Fibroblast of skin of left biceps (primary cell): ENCODE measurements around the gene DLG1.

Experiments used
- DNase-seq, 2 experiments: peaks; one replicate each; pipeline ENCODE4 v3.0.0-alpha.2; 2013; ENCODE audit warnings: low read depth in 2 of 2

Gene DLG1

DNA sequence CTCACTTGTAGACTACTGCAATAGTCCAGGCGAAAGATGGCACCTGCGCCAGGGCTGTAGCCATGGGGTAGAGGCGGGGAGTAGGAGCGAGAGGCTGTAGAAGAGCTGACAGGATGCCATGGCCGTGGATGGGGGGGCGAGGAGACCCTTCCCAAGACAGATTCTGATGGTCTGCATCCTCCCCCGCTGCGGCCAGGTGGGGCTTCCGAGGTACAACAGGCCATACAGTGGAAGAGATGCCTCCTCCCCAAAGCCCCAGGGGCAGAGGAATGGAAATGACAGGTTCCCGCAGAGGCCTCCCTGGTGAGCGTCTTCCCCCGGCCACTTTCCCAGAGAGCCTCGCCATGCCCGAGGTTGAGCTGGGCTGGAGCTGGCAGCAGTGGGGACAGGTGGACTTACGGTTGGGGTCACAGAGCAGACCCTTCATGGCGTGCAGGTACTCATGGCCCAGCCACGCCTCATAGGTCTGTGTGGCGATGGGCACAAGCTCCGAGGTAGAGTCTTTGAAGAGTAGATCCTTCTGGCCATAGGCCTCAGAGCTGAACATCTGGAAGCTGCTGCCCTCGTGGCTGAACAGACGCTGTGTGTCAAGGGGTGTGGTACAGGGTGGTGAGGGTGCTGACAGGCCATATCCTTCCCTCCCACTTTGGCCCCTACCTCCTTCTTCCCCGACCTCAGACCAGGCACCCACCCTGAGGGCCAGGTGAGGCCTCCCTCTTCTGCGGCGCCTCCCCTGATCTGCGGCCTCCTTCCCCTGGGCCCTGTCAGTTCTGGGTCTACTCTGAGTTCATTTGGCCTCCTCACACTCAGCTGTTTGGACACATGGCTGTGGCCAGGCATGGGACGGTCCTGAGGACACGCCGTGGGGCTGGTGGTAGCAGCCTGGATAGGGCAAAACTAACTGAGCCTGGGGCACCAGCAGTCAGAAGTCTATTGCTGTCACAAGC, 282.3 kb downstream of the DLG1 start:
- DNase-seq: no peak

DNA sequence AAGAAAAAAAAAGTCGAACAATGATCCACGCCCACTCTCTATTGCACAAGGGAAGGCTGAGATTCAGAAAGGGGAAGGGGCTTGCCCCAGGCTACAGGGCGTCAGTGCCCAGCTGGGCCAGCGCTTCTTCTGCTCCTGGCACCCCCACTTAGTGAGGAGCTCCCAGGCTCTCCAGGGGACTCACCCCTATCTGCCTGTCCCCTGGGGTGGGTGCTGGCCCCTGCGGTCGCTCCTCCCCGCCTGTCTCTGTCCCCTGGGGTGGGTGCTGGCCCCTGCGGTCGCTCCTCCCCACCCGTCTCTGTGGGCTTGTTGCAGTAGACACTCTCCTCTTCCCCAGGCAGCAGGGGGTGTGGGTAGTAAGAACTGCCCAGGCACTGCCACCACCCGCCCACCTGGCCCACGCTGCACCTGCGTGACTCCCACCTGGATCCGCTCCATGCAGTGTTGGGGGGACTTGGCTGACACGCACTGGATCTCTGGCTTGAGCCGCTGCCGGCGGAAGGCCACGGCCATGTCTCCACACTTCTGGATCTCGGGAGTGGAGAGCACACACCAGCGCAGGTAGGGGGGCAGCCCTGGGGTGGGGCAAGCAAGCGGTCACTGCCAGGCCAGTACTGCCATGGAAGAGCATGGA, 283.4 kb downstream of the DLG1 start:
- no peak for DNase-seq

- DNase-seq: no peak
Observed at GRCh38 chr3:197014024-197014423, 284.4 kb downstream of the DLG1 start.

DNA sequence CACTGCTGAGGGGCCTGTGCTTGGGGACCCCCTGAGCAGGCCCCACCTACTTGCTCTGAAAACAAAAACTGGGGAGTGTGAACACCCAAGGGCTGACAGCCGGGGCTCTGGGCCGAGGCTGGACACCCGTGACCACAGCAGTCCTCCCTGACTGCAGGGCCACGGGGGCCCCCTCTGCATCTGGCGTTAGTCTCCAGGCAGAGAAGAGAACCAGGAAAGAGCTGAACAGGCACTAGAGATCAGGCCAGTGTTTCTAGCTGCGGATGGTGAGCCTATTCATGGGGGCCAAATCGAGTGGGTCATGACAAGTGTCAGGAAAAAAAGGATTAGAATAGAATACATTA, 285.9 kb downstream of the DLG1 start:
- no peak for DNase-seq

- DNase-seq: no peak
Observed at GRCh38 chr3:197011780-197012539, 286.5 kb downstream of the DLG1 start.

GRCh38 chr3:197010556-197011351, 287.7 kb downstream of the DLG1 start:
- no peak for DNase-seq

DNA sequence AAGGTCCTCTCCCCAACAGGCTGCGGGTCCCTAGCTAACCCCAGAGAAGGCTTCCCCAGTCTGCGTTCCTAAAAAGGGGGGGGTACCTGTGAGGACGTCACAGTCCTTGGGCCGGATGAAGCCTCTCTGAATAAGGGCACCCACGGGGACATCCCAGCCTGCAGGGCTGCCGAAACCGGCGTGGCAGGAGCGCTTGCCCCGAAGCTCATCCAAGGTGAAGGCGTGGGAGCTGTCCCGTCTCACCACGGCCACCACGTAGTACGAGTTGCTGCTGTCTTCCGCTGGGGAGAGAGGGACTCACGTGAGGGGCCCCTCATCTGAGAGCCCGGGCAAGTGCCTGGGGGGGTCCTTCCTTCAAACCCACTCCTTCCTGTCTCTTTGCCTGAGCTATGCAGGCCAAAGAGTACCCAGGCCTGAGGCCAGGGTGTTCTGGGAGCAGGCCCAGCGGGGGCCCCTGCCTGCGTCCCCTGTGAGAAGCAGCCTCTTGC, 288.8 kb downstream of the DLG1 start:
- no peak for DNase-seq

DNA sequence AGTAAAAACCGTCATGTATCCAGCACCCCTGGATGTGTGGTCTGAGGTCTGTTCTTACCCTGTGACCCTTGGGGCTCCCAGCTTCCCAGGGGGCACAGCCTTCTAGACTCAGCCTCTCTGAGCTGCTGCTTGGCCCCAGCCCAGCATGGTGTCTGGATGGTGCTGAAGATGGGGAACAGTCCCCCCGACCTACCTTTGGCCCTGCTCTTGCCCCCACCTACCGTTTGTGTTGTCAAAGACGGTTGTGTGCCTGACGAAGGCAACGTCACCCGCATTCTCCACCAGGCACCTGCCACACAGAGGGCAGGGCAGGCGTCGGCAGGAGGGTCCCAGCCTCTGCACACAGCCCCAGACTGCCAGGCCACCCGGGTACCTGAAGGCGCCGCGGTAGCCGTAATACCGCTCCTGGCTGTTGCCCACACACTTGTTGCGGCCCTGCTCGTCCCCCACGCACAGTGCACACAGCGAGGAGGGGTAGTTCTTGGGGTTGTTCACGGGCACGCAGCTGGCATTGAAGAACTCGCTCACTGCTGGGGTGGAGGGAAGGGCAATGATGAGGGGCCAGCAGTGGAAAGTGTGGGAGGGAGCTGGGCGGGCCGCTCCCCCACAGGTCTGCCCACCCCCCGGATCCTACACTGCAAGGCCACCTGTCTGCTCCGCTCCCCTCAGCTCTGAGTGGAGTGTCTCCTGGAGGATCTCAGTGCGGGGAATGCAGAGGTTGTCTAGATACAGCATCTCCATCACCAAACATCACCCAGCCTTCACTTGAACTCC, 289.8 kb downstream of the DLG1 start:
- no peak for DNase-seq

DNA sequence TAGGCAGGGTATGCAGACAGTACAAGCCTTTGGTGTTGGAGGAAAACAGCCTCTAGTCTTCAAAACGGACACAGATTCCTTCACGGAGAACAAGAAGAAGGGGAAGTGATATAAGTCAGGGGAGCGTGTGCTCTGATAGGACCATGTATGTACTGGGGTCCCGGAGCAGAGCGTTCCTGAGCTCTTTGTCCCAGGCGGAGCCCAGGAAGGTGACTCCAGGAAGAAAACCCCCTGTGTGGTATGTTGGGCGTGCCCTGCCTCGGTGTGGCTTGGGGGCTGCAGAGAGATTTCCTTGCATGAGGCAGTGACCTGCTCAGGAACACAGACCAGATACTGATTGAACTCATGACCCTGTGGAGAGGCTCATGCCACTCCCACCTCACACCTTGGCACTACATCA, 290.5 kb downstream of the DLG1 start:
- no peak for DNase-seq

- no peak for DNase-seq
Observed at GRCh38 chr3:197007296-197007940, 291.0 kb downstream of the DLG1 start.

GRCh38 chr3:197006860-197007259, 291.6 kb downstream of the DLG1 start:
- no peak for DNase-seq

- DNase-seq: no peak
Observed at GRCh38 chr3:197006446-197006845, 292.0 kb downstream of the DLG1 start.

DNA sequence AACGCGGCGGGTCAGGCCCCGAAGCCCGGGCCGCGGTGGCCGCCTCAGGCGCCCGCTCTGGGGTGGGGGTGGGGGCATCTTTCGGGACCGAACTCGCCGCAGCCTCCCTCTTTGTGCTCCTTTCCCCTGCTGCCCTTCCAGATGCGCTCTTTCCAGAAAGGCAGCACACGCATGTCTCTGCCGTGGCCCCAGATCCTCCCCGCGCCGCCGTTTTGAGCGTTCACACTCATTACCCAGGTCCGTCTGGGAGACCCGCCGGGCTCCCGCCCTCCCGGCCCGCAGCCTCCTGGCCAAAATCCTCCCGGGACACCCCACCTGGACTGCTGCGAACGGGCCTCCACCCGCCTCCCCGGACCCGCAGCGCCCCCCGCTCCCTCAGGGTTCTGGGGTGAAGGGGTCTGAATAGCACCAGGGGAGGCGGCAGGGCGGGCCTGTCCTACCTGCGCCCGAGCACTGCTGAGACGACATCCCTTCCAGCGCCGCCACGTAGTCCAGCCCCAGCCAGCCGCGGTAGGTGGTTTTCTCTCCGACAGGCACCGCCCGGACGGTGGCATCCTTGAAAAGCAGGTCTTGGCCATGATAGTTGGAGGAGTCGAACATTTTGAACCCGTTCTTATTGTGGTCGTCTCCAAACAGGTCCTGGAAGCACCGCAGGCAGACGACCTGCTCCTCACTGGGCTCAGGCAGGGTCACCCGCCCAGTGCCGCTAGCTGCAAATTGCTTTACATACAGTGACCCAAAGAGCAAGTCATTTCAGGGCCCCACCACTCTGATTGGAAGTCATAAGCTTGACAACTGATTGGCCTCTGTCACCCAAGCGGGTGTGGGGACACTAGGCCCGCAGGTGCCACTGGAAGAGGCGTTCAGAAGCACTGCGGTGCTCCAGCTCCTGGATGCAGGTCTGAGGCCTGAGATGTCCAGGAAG, 294.7 kb downstream of the DLG1 start:
- no peak for DNase-seq

- peak in 1 of 2 experiments; percentile 34 for DNase-seq
Observed at GRCh38 chr3:197002701-197003454, 295.5 kb downstream of the DLG1 start.

- no peak for DNase-seq
Observed at GRCh38 chr3:197001972-197002700, 296.3 kb downstream of the DLG1 start.

GRCh38 chr3:197001106-197001971, 297.1 kb downstream of the DLG1 start:
- no peak for DNase-seq

DNA sequence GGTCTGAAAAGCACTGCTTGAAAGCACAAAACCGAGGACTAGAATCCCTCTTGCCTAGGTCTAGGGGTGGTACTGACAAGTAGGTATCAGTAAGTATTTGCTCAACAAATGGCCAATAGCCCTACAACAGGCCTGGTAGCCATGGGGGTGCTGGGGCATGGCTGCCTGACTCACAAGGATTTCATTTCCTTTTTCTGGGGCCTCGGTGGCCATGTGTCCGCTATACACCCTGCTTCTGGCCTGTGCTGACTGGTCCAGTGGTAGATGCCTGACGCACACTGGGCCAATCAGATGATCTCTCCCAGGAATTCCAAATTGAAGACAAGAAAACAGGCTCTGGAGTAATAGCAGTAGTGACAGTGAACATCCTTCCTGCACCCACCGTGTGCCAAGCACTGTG, 298.2 kb downstream of the DLG1 start:
- no peak for DNase-seq
